Measurements from ENCODE around the gene PEPD. TPM values are rescaled to one million over a fixed set of nuclear protein-coding genes. Genes with fewer than 3 reads are reported as not detected.

The PEPD gene
- total RNA-seq, 1 experiment from 2014 or later = 18.3 TPM

DNA sequence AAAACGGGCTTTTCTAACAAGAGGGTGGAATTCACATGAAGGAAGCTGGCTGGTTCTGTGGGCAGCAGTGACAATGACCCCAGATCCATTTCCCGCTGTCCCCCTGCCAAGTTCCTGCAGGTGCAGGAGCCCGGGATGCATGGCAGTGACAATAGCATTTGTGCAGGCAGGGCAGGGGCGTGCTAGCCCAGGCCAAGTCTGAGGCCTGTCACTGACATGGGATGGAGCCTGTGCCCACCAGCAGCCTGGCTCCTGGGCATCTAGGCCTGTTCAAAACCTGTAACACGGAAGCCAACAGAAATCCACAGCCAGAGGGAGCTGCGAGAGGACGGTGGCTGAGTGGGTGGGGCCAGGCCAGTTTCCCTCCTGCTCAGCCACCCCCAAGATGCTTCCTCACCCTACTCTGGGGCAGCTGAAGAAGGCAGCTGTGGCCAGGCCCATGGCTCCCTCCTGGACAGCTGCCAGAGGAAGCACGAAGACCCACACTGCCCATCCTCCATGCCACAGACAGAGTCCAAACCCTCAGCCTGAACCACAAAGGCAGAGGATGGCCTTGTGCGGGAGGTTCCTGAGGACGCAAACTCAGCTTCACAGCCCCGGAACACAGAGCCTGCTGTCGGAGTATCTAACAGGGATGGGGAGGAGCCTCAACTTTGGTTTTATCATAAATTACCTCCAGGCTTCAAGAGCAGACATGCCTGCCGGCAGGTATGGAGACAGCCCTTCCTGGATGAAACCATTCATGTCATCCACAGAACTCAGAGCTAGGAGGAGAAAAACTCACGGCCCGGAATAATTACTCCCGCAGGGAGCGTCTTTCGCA, 74.0 kb downstream of the PEPD start:
- Mint-ChIP-seq H3K9me3 (ENCODE audit: unreplicated experiment) (no peaks in the 10 kb centered on the region), H3K27ac (ENCODE audit: low read depth, unreplicated experiment) (no peak overlapping the region), H3K4me1 (ENCODE audit: insufficient read depth, unreplicated experiment) (no peaks in the 10 kb centered on the region), H3K4me3 (ENCODE audit: unreplicated experiment) (no peak overlapping the region), H3K36me3 (ENCODE audit: insufficient read depth, unreplicated experiment) (no peaks in the 10 kb centered on the region), H3K27me3 (ENCODE audit: insufficient read depth, unreplicated experiment) (no peaks in the 10 kb centered on the region)
- no peak for TF ChIP-seq CTCF (IDR thresholded peaks at IDR 0.05; ENCODE audit: unreplicated experiment)
- no peak for DNase-seq (ENCODE audit: unreplicated experiment)
- no TSS peak for BruUV-seq (replicated peaks)
- intact Hi-C loops (cut with micrococcal nuclease) = no loop called here
- CTCF ChIA-PET = interaction anchor here (0.6 to 1.2 kb wide), 5 partner anchors 32 to 1633 kb away, joined by 3 to 6 read pairs (median 3); no protein-coding TSS in a partner anchor
- POLR2A ChIA-PET = no interaction called here

GRCh38 chr19:33446330-33447293, 75.0 kb downstream of the PEPD start:
- Mint-ChIP-seq H3K4me3 (ENCODE audit: unreplicated experiment) (no peak overlapping the region), H3K4me1 (ENCODE audit: insufficient read depth, unreplicated experiment) (no peaks in the 10 kb centered on the region), H3K27me3 (ENCODE audit: insufficient read depth, unreplicated experiment) (no peaks in the 10 kb centered on the region), H3K27ac (ENCODE audit: low read depth, unreplicated experiment) (no peak overlapping the region), H3K9me3 (ENCODE audit: unreplicated experiment) (no peaks in the 10 kb centered on the region), H3K36me3 (ENCODE audit: insufficient read depth, unreplicated experiment) (no peaks in the 10 kb centered on the region)
- intact Hi-C loops (cut with micrococcal nuclease) = no loop called here
- DNase-seq (ENCODE audit: unreplicated experiment) = no peak
- ChIA-PET CTCF (interaction anchor here (0.6 to 2.0 kb wide), 5 partner anchors 30 to 1634 kb away, joined by 3 to 6 read pairs (median 3); no protein-coding TSS in a partner anchor), POLR2A (no interaction called here)
- TF ChIP-seq CTCF (IDR thresholded peaks at IDR 0.05; ENCODE audit: unreplicated experiment) = no peak
- no TSS peak for BruUV-seq (replicated peaks)

DNA sequence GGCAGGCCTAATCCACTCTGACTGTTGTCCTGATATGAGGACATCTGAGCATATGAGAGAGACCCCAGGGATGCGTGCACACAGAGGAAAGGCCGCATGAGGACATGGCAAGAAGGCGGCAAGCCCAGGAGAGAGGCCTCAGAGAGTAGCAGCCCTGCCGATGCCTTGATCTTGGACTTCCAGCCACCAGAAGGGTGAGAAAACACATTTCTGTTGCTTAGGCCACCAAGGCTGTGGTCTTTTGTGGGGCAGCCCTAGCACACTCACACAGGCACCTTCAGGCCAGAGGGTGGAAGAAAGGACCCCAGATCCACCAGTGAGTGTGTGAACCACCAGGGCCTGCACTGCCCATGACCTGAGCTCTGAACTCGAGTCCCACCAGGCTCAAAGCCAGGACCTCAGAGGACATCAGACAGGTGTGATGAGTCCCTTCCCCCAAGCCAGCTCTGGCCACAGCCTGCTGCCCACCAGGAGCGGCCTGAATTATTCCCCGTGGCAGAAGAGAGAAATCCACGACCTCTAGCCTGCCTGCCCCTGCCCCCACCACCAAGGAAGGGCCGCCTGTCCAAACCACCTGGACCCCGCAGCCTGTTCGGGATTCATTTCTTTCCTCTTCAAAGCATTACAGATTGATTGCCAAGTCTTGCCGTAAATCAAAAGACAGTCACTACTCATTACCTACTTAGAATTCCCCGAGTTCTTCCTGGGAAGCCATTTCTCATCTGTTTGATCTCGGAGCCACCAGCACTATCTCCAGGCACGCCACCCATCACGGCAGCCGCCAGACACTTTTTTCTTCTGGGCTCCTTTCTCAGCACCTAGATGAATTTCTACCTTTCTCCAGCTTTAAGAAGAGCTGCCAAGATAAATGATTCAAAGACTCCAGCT, 75.9 kb downstream of the PEPD start:
- ChIA-PET CTCF (interaction anchor here (0.6 to 2.0 kb wide), 4 partner anchors 15 to 341 kb away, joined by 3 to 6 read pairs (median 3); no protein-coding TSS in a partner anchor), POLR2A (no interaction called here)
- no peaks in the 10 kb centered on the region for H3K36me3 Mint-ChIP-seq (ENCODE audit: insufficient read depth, unreplicated experiment)
- no peak for TF ChIP-seq CTCF (IDR thresholded peaks at IDR 0.05; ENCODE audit: unreplicated experiment)
- no peaks in the 10 kb centered on the region for H3K9me3 Mint-ChIP-seq (ENCODE audit: unreplicated experiment)
- DNase-seq (ENCODE audit: unreplicated experiment) = no peak
- no TSS peak for BruUV-seq (replicated peaks)
- H3K4me3 Mint-ChIP-seq (ENCODE audit: unreplicated experiment) = no peak overlapping the region
- intact Hi-C loops (cut with micrococcal nuclease) = no loop called here
- no peak overlapping the region for H3K27ac Mint-ChIP-seq (ENCODE audit: low read depth, unreplicated experiment)
- H3K4me1 Mint-ChIP-seq (ENCODE audit: insufficient read depth, unreplicated experiment) = no peaks in the 10 kb centered on the region
- H3K27me3 Mint-ChIP-seq (ENCODE audit: insufficient read depth, unreplicated experiment) = no peaks in the 10 kb centered on the region

Measured in MCF 10A (cell line).